IPS-11a (cell line): ENCODE measurements around the gene PCNX1.

Experiments
- H3K4me3 ChIP-seq: one replicate; pipeline ENCODE4 v1.5.1; 2013; ENCODE audit warnings: low read depth, low read length, control low read depth

The PCNX1 gene

DNA sequence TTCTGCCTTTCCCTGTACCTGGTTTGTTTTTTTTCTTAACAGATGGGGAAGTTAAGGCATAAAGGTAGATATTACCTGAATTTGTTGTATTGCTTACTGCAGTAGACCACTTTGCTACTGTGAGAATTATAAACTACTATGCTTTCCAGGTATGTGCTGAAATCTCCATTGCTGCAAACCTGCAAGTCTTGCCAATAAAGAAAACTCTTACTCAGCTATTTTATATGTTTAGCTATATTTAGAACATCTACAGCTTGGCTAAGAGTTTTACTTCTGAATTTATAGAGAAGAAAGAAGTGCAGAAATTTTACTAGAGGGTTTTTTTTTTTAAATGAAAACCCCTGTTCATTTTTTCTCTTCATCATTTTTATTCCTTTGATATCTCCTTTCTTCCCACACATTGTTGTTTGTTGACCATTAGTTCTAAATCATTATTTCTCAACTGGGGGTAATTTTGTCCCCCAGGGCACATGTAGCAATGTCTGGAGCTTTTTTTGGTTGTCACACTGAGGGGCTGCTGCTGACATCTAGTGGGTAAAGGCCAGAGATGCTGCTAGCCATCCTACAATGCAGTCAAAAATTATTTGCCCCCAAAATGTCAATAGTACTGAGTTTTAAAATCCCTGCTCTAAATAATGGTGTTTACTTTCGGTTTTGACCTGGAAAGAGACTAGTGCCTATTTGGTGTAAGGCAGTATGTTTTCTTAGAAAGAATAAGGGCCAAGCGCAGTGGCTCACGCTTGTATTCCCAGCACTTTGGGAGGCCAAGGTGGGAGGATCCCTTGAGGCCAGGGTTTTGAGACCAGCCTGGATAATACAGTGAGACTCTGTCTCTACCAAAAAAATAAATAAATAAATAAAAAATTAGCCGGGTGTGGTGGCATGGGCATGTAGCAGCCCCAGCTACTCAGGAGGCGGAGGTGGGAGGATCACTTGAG is 48.6 kb downstream of the PCNX1 start:
- no peak overlapping the region for H3K4me3 ChIP-seq

DNA sequence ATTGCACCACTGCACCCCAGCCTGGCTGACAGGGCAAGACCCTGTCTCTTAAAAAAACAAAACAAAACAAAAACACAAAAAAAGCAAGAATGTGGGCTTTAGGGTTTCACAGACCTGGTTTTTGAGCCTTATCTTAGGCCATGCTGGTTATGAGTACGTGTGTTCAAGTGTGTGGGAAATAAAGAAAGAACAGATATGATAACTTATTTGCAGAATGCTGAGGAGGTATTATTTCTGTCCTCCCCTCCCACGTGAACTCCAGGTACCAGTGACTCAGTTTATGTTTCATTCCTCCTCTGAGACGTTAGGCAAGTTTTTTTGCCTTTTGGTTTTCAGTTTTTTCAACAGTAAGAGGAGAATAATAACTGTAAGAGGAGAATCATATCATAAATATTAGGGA is 49.3 kb downstream of the PCNX1 start:
- no peak overlapping the region for H3K4me3 ChIP-seq

DNA sequence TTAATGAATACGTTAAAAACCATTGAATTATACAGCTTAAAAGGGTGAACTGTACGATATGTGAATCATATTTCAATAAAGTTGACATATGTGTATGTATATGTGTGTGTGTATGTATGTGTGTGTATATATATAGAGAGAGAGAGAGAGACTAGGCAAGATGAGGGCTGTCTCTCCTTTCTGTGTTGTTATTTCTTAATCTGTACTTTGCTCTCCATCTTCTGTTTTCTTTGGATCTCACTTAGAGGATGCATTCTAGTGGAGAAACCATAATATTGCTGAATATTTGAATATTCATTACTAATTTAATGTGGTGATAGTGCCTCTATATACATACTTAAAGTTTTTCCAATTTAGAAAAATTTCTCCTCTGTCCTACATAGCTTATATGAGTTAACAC is 50.5 kb downstream of the PCNX1 start:
- no peak overlapping the region for H3K4me3 ChIP-seq

DNA sequence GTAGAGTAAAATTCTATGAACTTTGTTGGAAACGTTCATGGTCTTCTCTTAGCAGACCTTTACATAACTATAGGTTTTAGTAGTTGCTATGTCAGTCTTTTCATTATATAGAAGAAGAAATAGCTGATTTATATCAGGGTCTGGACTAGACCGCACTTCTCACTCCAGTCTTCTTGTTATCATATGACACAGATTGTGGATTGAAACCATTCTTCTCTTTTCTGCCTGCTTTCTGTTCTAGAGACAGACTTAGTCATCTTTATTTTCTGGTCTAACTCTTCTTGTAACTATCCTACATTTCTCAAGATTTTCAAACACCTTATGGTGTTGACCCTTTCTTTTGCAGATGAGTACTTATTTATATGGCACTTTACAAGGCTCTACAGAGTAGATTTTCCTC is 55.7 kb downstream of the PCNX1 start:
- H3K4me3 ChIP-seq, result no peak overlapping the region

DNA sequence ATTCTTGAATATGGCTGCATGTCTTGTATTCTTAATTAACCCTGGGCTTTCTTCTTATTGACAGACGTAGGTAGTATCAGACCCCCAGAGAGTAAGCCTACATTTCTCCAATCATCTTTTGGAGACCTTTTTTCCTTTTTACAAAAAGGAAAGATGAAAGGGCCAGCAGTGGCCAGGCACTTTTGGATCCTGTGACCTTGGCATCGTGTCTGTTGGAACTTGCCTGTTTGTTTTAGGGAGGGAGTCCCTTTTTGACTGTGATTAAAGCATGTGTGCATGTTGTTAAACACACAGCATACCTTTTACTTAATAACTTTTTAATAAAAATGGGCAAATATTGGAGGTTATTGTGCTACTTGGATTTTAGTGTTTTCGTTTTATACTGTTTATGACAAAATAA is 57.2 kb downstream of the PCNX1 start:
- no peak overlapping the region for H3K4me3 ChIP-seq

DNA sequence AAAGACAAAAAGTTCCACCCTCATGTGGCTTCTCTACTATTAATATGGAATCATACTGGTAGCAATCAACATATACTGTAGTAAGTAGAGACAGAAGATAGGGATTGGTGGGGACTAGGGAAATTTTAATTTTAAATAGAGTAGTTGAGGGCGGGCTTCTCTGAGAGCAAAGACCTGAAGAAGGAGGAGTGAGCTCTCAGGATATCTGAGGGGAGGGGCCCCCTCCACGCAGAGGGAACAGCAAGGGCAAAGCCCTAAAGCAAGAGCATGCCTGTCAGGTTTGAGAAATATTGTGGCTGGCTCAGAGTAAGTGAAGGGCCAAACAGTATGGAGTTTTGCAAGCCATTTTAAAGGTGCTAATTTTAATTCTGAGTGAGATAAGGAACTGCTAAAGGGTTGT is 64.3 kb downstream of the PCNX1 start:
- no peak overlapping the region for H3K4me3 ChIP-seq

DNA sequence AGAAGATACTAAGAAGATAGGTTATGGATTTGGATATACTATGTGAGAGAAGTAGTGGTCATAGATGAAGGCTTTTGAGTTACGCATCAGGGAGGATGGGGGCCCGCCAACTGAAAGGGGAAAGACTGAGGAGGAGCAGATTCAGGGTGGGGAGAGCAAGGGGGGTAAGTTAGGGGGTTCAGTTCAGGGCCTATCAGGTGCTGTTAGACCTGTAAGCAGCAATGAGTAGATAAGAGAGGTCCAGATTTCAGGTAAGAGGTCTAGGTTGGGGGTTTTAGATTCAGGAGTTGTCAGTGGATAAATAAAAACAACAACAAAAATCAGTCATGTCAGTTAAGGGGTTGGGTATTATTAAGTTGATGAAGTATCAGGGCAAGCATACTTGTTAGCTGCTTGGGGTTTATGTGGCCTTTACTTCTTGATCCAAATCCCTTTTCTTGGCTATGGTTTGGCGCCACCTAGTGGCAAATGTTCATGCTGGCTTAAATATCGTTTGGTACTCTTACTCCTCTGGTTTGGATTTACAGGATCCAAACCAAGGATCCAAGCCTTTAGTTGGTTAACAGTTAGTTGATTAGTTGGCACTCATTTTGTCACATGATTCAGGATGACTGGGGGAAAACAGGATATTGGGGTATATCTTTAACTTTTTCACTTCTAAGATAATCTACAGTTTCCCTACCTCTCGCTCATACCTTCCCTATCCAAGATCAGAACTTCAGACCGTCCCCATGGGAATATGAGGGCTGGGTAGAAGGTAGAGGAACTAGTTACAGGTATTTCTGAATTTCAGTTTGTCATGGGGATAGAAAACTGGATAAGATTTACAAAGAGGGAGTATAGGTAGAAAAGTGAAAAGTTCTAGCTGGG is 65.1 kb downstream of the PCNX1 start:
- H3K4me3 ChIP-seq, result no peak overlapping the region

DNA sequence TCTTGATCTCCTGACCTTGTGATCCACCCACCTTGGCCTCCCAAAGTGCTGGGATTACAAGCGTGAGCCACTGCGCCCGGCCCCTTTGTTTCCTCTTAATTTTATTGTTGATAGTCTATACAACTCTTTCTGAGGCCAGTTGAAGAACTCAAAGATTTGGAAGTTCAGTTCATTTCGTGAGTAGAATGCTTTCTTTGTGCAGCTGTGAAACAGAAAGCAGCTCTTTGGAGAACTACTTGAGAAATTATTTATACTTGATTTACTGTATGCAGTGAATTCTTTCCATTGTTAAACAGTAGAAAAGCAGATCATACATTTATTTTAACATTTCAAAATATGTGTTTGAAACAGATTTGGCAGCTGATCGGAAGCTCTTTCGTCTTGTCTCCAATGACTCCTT is 69.3 kb downstream of the PCNX1 start:
- no peak overlapping the region for H3K4me3 ChIP-seq

DNA sequence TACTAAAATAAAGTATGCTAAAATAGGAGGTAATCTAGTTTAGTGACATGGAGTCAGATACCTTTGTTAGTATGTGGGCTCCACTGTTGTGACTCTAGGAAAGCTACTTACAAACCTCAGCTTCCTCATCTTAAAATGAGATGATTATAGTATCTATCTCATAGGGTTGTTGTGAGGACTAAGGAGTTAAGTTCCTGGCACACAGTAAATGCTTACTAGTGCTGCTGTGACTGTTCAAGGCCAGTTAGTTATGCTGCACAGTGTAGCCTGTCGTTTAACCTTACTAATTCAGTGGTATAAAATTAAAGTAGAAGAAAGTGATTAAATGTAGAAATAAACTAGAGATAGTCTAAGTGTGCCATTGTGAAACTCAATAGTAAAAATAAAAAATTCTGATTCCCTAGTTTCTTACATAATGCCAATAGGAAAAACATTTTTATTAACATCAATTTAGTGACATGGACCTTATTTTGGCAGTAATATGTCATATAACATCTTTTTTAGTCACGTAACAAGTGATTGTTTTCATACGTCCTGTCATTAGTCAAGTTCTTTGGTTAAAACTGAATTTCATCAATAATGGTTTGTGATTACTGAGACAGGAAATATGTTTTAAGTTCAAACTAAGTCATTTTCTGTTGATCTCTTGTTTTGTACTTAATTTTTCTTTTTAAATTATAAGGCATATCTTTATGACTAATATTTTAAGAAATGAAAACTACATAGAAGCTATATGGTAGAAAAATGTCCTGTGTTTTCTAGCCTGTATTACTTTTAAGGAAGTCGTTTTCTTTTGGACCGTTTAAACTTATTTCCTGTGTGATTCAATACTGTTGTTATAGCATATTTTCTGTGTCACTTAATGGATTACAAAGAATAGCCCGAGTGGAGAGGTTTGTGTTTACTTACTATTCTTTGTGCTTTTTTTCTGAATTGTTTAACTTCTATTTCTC is 74.0 kb downstream of the PCNX1 start:
- H3K4me3 ChIP-seq, result no peak overlapping the region

DNA sequence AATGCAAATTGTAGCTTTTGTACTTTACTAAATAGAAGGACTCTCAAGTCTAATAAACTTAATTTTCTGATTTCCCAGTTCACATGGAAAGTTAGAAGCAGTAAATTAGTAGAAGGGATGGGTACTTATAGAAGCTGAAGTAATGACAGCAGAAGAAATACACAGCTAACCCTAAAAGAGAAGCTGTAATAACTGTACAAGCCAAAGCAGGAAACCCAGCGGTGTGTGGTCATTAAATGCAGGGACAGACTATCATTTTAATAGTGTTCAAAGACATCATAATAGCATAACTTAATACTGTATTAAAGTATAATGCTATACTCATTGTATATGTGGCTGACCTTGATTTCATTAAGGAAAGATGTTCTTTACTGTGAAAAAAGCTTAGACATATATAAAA is 74.9 kb downstream of the PCNX1 start:
- no peak overlapping the region for H3K4me3 ChIP-seq

DNA sequence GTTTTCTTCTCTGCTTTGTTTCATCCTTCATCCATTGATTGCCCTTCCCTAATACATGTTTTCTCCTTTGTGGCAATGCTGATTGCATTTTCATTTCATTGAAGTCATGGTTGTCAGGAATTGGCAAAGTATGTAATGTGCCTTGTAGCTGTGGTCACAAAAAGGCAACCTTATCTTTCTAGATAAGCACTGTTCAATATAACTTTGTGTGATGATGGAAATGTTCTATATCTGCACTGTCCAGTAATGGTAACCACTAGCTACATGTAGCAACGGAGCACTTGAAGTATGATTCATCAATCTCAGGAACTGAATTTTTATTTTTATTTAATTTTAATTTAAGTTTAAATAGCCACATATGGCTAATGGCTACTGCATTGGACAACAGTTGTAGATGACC is 79.8 kb downstream of the PCNX1 start:
- H3K4me3 ChIP-seq, result no peak overlapping the region

DNA sequence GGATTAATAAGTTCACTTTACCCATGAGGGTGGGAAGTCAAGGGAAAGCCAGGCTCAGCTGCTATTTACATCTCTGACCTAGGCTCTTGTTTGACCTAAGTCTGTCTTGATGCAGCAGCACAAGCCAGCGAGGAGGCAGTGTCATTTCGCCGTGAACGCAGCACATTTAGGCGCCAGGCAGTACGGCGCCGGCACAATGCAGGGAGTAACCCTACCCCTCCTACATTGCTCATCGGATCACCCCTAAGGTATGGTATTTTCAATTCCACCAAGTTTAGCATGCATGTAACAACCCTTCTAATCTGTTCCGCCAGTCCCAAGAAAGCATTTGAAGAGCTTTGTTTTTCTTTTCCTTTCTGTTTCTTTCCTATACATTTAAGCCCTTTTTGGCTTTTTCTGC is 81.2 kb downstream of the PCNX1 start:
- H3K4me3 ChIP-seq, result no peak overlapping the region

DNA sequence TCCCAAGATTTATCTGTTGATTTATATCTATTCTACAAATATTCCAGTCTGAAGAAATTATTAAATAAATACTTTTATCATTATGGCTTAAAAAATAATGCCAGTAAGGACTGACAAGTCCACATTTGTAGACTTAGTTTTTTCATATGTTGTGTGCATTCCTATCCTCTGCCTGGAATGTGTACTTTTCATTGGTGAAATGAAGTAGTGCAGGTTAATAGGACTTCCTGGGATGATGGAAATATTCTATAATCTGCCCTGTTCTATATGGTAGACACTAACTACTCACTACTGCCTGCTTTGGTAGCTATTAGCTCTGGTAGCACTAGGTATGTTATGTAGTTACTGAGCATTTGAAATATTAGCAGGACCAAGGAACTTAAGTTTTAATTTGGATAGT is 86.7 kb downstream of the PCNX1 start:
- H3K4me3 ChIP-seq, result no peak overlapping the region

DNA sequence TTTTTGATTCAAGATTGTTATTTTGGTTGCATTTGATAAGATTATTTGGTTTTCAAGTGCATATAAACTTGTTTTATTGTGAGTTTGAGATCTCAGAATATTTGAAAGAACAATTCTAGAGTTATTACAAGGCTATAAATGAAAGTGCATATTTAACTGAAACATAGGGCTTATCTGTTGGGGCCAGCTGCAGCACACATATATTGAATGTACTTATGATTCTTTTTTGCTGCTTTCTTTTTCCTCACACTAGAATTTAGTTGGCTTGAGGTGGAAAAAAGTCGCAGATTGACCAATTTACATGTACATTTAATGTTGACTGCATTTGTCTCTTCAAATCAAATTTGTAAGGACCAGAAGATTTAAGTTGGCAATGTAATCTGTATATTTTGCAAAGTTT is 88.0 kb downstream of the PCNX1 start:
- no peak overlapping the region for H3K4me3 ChIP-seq

DNA sequence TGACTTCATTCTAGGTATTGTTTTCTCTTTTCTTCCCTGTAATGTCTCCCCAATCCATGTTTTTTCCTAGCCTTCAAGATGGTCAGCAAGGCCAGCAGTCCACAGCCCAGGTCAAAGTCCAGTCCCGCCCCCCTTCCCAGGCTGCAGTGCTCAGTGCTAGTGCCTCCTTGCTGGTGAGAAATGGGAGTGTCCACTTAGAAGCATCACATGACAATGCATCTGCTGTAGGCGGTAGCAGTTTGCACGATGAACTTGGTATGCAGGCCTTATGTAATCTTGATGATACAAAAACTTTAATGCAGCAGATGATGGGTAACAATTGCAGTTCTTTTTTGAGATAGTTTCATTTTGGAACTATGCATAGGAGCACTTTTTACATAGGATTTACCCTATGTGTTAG is 88.4 kb downstream of the PCNX1 start:
- H3K4me3 ChIP-seq, result no peak overlapping the region

DNA sequence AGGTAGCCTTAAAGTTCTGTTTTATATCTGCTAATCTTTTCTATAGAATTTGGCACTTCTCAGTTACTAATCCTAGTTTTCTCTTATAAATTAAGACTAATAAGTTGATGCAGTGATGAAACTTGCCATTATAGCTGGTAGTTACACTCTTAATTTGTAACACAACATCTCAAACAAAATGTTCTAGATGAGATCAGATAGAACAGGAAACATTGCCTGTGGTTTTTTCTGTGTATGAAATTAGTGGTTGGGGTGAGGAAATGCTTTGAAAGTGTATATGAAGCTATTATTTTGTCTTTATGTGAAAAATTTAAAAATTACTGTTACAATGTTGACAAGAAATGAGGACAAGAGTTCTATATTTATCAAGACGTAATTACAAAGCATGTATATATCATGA is 91.9 kb downstream of the PCNX1 start:
- no peak overlapping the region for H3K4me3 ChIP-seq

DNA sequence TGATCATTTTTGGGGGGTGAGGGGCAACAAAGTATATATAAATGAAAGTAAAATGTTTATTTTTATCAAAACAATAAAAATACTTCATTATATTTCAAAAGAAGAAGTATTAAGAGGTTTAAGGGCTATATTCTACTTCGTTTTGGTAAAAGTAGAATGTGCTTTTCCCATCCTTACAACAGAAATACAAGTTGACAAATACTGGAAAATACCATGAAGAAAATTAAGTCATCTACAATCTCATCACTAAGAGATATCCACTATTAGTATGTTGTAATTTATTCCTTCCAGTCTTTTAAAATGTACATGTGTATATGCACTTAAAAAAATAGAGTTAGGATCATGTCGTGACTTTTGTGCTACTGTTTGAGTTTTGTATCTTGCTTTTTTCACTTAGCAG is 92.8 kb downstream of the PCNX1 start:
- no peak overlapping the region for H3K4me3 ChIP-seq

DNA sequence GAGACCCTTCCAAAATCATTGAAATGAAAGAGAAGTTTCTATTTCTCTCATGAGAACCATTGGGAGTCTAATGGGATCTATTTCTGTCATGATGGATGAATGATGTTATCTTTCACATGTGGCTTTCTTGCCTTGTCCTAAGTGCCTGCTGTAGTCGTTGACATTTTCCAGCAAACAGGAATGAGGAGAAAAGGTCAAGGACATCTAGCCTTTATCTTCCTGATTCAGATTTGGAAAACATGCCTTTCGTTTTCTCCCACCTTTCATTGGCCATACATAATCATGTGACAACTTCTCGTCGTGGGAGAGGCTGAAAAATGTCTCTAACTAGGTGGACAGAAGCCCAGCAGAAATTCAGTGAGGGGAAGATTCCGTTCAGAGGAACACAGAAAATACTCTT is 94.5 kb downstream of the PCNX1 start:
- no peak overlapping the region for H3K4me3 ChIP-seq

DNA sequence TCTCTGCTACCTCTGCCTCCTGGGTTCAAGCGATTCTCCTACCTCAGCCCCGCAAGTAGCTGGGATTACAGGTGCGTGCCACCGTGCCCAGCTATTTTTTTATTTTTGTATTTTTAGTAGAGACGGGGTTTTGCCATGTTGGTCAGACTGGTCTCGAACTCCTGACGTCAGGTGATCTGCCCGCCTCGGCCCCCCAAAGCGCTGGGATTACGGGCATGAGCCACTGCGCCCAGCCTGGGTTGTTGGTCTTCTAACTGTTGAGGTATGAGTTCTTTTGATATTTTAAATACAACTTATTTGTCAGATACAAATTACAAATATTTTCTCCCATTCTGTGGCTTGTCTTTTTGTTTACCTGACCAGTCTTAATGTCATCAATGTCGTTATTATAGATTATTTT is 95.9 kb downstream of the PCNX1 start:
- no peak overlapping the region for H3K4me3 ChIP-seq

DNA sequence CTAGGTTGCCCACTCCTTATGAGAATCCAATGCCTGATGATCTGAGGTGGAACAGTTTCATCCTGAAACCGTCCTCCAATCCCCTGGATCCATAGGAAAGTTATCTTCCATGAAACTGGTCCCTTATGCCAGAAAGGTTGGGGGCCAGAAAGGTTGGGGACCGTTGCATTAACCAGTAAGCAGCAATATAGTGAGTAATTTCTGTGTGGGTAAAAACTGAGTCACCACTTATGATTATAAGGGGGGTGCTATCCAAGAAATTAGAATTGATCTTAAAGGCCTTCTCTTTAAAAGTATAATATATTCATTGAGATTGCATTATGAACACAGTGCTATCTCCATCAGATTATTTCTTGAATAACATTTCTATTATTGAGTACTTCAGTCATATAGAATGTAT is 97.2 kb downstream of the PCNX1 start:
- no peak overlapping the region for H3K4me3 ChIP-seq

DNA sequence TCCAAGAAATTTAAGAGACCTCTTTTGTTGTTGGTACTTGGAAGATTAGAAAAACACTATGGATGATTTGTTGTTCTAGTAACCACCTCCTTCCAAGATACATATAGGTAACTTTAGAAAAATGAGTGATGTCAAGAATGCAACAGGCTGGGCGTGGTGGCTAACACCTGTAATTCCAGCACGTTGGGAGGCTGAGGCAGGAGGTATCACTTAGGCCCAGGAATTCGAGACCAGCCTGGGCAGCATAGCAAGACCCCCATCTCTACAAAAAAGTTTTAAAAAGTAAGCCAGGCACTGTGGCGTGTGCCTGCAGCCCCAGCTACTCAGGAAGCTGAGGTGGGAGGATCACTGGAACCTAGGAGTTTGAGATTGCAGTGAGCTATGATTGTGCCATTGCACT is 97.8 kb downstream of the PCNX1 start:
- H3K4me3 ChIP-seq, result no peak overlapping the region
